HCT116 (cell line): Measurements from ENCODE around the gene MED27. TPM values are rescaled to one million over a fixed set of nuclear protein-coding genes. Genes with fewer than 3 reads are reported as not detected.

Source experiments
- ATAC-seq: fragments of 200-7000 bp; cut with Tn5 transposase; 2 replicates; pipeline ENCODE4 v1.9.1; 2020; ENCODE audit warnings: mild to moderate bottlenecking, moderate library complexity
- BruUV-seq: library from RNA; stranded (reverse); fragments of 400-500 nt; replicated peaks from 2 replicates; lab custom pipeline; 2021; lab: Mats Ljungman, UMichigan
- CTCF ChIA-PET: fragments of 300-600 bp; sonication (Branson Sonifier 250); formaldehyde crosslinking; loops from one replicate; lab custom pipeline; 2021; ENCODE audit warnings: antibody characterized with exemption; lab: Charles Lee
- POLR2A ChIA-PET: fragments of 300-600, 350-600 bp; sonication (Branson Sonifier 250); formaldehyde crosslinking; loops from one replicate; lab custom pipeline; 2021; ENCODE audit warnings: antibody characterized with exemption; lab: Charles Lee
- RAD21 ChIA-PET, 2 experiments: fragments of 300-600 bp; sonication (Branson Sonifier 250); formaldehyde crosslinking; loops; one replicate each; lab custom pipeline; 2023; ENCODE audit warnings: low total read pairs in 2 of 2; ENCODE audit not compliant: uncharacterized antibody in 2 of 2, unreplicated experiment in 2 of 2, low non-redundant PET in 1 of 2; lab: Charles Lee
- DNase-seq: peaks from one replicate; pipeline ENCODE4 v3.0.0-alpha.2; 2010; ENCODE audit warnings: low read depth, low spot score
- H2AFZ ChIP-seq: fragments of 200-600 bp; shearing (Covaris generic), sonication (generic); 2 replicates; pipeline ENCODE4 v1.6.1; 2017; ENCODE audit warnings: low read depth, mixed run types, mixed read lengths, antibody characterized with exemption, low read length; ENCODE audit not compliant: poor library complexity, severe bottlenecking
- H3K27ac ChIP-seq: 2 replicates; pipeline ENCODE4 v1.5.1; 2012; ENCODE audit warnings: low read depth, low read length
- H3K27me3 ChIP-seq: fragments of 200-600 bp; sonication (generic); 2 replicates; pipeline ENCODE4 v1.6.1; 2016; ENCODE audit warnings: mixed run types, low read length, mixed read lengths; ENCODE audit not compliant: insufficient read depth
- H3K36me3 ChIP-seq, 2 experiments: fragments of 200-500 bp in 1 of 2; fragments of 200-600 bp in 1 of 2; sonication (Bioruptor generic) in 1 of 2; sonication (generic) in 1 of 2; 2 replicates each; pipeline versions ENCODE4 v1.5.1 to v1.6.1; 2014 to 2016; ENCODE audit warnings: low read length in 2 of 2, inconsistent platforms in 1 of 2, mixed read lengths in 1 of 2, mixed run types in 1 of 2; ENCODE audit not compliant: insufficient read depth in 2 of 2, control insufficient read depth in 1 of 2
- H3K4me1 ChIP-seq, 2 experiments: fragments of 200-600 bp in 1 of 2; sonication (generic) in 1 of 2; 2 replicates each; pipeline versions ENCODE4 v1.5.1 to v1.6.1; 2012 to 2017; ENCODE audit warnings: low read length in 2 of 2, inconsistent platforms in 1 of 2, mild to moderate bottlenecking in 1 of 2, mixed read lengths in 1 of 2, mixed run types in 1 of 2, moderate library complexity in 1 of 2; ENCODE audit not compliant: insufficient read depth in 2 of 2, control insufficient read depth in 1 of 2
- H3K4me2 ChIP-seq: fragments of 200-600 bp; sonication (generic); 2 replicates; pipeline ENCODE4 v1.6.1; 2017; ENCODE audit warnings: mixed run types, low read length, mixed read lengths
- H3K4me3 ChIP-seq, 2 experiments: fragments of 200-600 bp in 1 of 2; sonication (generic) in 1 of 2; replicated peaks in 1 of 2; 2 replicates each; pipeline ENCODE4 v1.5.1; 2011 to 2016; ENCODE audit warnings: low read length in 2 of 2, control low read depth in 1 of 2, low read depth in 1 of 2, mild to moderate bottlenecking in 1 of 2, mixed read lengths in 1 of 2, mixed run types in 1 of 2
- H3K79me2 ChIP-seq: fragments of 200-600 bp; sonication (generic); 2 replicates; pipeline ENCODE4 v1.6.1; 2017; ENCODE audit warnings: mild to moderate bottlenecking, mixed run types, low read length, moderate library complexity, mixed read lengths; ENCODE audit not compliant: insufficient read depth
- H3K9ac ChIP-seq: fragments of 200-600 bp; sonication (generic); 2 replicates; pipeline ENCODE4 v1.6.1; 2016; ENCODE audit warnings: low read length, mixed read lengths
- H3K9me2 ChIP-seq: fragments of 200-600 bp; sonication (generic), shearing (Covaris generic); 2 replicates; pipeline ENCODE4 v1.6.1; 2017; ENCODE audit warnings: mixed run types, mild to moderate bottlenecking, moderate library complexity; ENCODE audit not compliant: insufficient read depth
- H3K9me3 ChIP-seq, 2 experiments: fragments of 200-500 bp in 1 of 2; fragments of 200-600 bp in 1 of 2; sonication (Bioruptor generic) in 1 of 2; sonication (generic) in 1 of 2; 2 replicates each; pipeline ENCODE4 v1.6.1; 2014 to 2017; ENCODE audit warnings: low read length in 2 of 2, mixed read lengths in 2 of 2, inconsistent platforms in 1 of 2, low read depth in 1 of 2, mild to moderate bottlenecking in 1 of 2, mixed run types in 1 of 2, moderate library complexity in 1 of 2; ENCODE audit not compliant: control insufficient read depth in 1 of 2, insufficient read depth in 1 of 2
- H4K20me1 ChIP-seq: fragments of 200-600 bp; sonication (generic), shearing (Covaris generic); 2 replicates; pipeline ENCODE4 v1.6.1; 2017; ENCODE audit warnings: mixed run types, mild to moderate bottlenecking, moderate library complexity; ENCODE audit not compliant: insufficient read depth
- CEBPB ChIP-seq: IDR thresholded peaks from 2 replicates; pipeline ENCODE4 v1.6.1; 2012; ENCODE audit warnings: low read depth
- CTCF ChIP-seq, 3 experiments: fragments of 200-600 bp in 1 of 3; sonication (generic) in 1 of 3; IDR thresholded peaks in 2 of 3; conservative IDR thresholded peaks in 1 of 3; 2 replicates each; pipeline ENCODE4 v1.5.1; 2012 to 2017; ENCODE audit warnings: low read depth in 2 of 3, low read length in 2 of 3, antibody characterized with exemption in 1 of 3, borderline replicate concordance in 1 of 3, control low read depth in 1 of 3, mild to moderate bottlenecking in 1 of 3, mixed read lengths in 1 of 3, mixed run types in 1 of 3, moderate library complexity in 1 of 3; ENCODE audit not compliant: insufficient read depth in 1 of 3
- EGR1 ChIP-seq: IDR thresholded peaks from 2 replicates; pipeline ENCODE4 v1.6.1; 2012; ENCODE audit warnings: low read depth
- EZH2phosphoT487 ChIP-seq: fragments of 200-600 bp; IDR thresholded peaks from 2 replicates; pipeline ENCODE4 v1.6.1; 2018; ENCODE audit warnings: antibody characterized with exemption, borderline replicate concordance
- SIN3A ChIP-seq: IDR thresholded peaks from 2 replicates; pipeline ENCODE4 v1.6.1; 2012; ENCODE audit warnings: low read depth
- TCF7L2 ChIP-seq: IDR thresholded peaks from 2 replicates; pipeline ENCODE4 v1.7.0; 2011; ENCODE audit warnings: borderline replicate concordance, inconsistent platforms; ENCODE audit not compliant: insufficient read depth, insufficient read length; ENCODE audit errors: extremely low read depth
- ZFX ChIP-seq: fragments of 450-650 bp; IDR thresholded peaks from 2 replicates; pipeline ENCODE4 v1.6.1; 2017
- intact Hi-C: fragments of 100-400 bp; cut with micrococcal nuclease; formaldehyde crosslinking; loops from 2 replicates; pipeline ENCODE4 v1.10.0; 2022
- total RNA-seq: library from RNA; stranded (reverse); gene quantifications from one replicate; pipeline ENCODE4 v1.2.1, GENCODE V29; 2021; ENCODE audit not compliant: unreplicated experiment
- TF ChIP-seq, protein P1 (sequence below): IDR thresholded peaks from 2 replicates; pipeline ENCODE4 v1.6.1; 2012

Gene MED27
- total RNA-seq, 1 experiment from 2014 or later: 26.9 TPM

DNA sequence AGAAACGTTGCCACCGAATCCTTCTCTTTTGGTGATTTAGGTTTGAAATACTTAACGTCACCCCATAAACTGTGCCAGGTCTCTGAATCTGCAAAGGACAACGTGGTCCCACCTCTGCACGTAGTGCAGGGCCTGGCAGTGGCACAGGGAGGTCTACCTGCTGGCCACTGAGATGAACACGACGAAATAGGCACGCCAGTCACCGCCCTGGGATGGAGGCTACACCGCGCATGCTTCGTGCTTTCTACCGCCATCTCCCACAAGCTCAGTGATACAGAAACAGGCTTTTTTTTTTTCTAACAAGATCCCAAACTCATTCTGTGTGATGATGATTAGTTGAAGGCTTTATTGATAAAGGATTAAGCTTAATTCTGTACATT is 199.8 kb downstream of the MED27 start:
- ChIA-PET RAD21 (no interaction called here), CTCF (no interaction called here), POLR2A (no interaction called here)
- ATAC-seq (no peak), DNase-seq (no peak)
- TF ChIP-seq CEBPB (no peak), TCF7L2 (no peak), EGR1 (no peak), EZH2phosphoT487 (no peak)
- Histone ChIP-seq H3K4me2 (no peak overlapping the region), H3K9ac (no peak overlapping the region), H3K27ac (no peak overlapping the region), H3K4me1 (no peaks in the 10 kb centered on the region), H3K79me2 (no peaks in the 10 kb centered on the region), H3K4me3 (no peak overlapping the region), H2AFZ (no peak overlapping the region), H4K20me1 (no peaks in the 10 kb centered on the region), H3K27me3 (no peaks in the 10 kb centered on the region), H3K36me3 (no peaks in the 10 kb centered on the region), H3K9me2 (no peaks in the 10 kb centered on the region), H3K9me3 (no peaks in the 10 kb centered on the region)
- intact Hi-C loops: no loop called here
- no TSS peak for BruUV-seq

GRCh38 chr9:131879181-131879910 is 200.3 kb downstream of the MED27 start:
- no TSS peak for BruUV-seq
- Histone ChIP-seq H3K9me3 (no peaks in the 10 kb centered on the region), H3K9me2 (no peaks in the 10 kb centered on the region), H3K36me3 (no peaks in the 10 kb centered on the region), H3K79me2 (no peaks in the 10 kb centered on the region), H2AFZ (no peak overlapping the region), H3K9ac (no peak overlapping the region), H3K27ac (no peak overlapping the region), H4K20me1 (no peaks in the 10 kb centered on the region), H3K4me3 (no peak overlapping the region), H3K4me2 (no peak overlapping the region), H3K27me3 (no peaks in the 10 kb centered on the region), H3K4me1 (no peaks in the 10 kb centered on the region)
- TF ChIP-seq CTCF (IDR thresholded peaks at IDR 0.05 in 2 of 3, conservative IDR thresholded peaks at IDR 0.05 in 1 of 3; ENCODE audit: borderline replicate concordance in 1 of 3, insufficient read depth in 1 of 3, low read depth in 2 of 3, low read length in 2 of 3): no peak
- TF ChIP-seq, protein P1, sequence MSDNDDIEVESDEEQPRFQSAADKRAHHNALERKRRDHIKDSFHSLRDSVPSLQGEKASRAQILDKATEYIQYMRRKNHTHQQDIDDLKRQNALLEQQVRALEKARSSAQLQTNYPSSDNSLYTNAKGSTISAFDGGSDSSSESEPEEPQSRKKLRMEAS: no peak
- TF ChIP-seq ZFX: no peak
- no peak for TF ChIP-seq EZH2phosphoT487
- no peak for TF ChIP-seq SIN3A
- ATAC-seq: no peak
- ChIA-PET RAD21 (no interaction called here), POLR2A (no interaction called here), CTCF (no interaction called here)
- intact Hi-C loops: no loop called here
- DNase-seq: no peak
